Regular cardiac myocyte (primary cell): ENCODE measurements around the gene PHOSPHO1. TPM values are rescaled to one million over a fixed set of nuclear protein-coding genes. Genes with fewer than 3 reads are reported as not detected.

Experiments
- total RNA-seq: library from RNA; depleted of rRNA; stranded (reverse); fragments of >200 nt; gene quantifications from 2 replicates; pipeline ENCODE4 v1.2.3, GENCODE V29; 2014

Gene PHOSPHO1
- total RNA-seq = 0.56 and 0.58 TPM in 2 replicates

DNA sequence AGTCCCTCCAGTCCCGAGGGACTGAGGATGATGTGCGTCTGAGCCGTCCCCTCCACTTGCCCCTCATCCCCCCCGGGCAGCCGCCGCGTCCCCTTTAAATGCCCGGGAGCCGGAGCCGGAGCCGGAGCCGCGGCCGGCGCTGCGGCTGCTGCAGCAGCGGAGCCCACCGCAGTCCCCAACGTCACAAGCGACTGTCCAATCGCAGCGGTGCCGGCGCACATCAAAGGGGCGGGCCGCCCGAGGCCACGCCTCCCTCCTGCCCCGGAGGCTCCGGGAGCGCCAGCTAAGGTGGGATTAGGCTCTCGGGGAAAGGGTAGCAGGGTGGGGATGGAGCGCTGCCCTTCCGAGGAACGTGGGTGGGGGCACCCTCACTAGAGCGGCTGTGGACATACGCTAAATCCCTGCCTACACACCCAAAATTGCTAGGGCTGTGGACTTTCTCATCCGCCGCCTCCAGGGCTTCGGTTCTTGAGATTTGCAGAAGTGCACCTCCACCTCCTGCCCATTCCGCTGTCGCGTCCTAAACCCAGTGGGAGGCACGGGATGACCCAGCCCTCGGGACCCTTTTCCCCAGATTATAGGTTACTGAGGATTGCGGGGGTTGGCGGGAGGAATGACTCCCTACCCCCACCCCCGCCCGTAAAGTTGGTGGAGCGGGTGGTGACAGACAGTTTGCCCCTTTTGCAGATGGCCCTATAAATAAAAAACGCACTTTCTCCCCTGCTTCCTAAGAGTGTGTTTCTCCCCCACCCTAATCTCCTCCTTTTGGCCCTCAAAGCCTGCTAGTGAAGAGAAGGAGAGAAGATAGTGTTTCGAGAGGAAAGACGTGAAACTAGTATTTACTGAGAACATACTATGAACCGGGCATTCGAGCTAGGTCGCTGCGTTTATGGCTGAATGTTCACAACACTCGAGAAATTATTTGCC, at the start of gene PHOSPHO1:
Gene PHOSPHO1, minus strand, starts transcription at position 152 of the 927 bp plus-strand sequence. CDS start 4,096 bp downstream, outside the sequence.

DNA sequence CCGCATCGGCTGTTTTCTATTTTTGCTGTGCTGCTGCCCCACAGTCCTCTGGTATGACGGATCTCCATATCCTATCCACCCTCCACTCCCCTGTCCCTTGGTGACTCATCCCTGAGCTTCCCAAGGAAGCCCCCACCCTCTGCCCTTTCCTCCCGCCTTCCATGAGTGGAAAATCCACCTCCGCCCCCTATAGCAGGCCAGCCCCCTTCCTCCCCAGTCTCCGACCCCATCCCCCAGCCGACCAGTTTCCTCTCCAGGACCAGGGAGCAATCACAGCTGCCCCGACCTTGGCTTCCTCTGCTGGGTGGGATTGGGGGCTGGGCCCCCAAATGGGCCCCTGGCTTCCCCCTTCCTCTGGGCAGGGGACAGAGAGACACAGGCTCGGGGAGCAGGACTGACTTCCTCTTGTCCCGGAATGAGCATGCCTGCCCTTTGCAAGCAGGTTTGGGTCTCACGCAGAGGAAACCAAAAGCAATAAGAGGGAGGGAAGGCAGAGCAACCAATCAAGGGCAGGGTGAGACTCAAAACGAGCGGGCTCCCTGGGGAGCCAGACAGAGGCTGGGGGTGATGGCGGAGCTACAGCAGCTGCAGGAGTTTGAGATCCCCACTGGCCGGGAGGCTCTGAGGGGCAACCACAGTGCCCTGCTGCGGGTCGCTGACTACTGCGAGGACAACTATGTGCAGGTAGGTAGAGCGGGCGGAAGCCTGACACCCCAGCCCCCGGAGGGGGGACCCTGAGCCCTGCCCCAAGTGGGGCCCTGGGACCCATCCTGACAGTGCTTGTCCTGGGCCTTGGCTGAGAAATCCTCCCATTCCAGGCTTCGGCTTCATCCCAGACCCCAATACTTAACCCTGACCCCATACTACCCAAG, 20.2 kb downstream of the PHOSPHO1 start, which contains the start of the genes ABI3 and GNGT2:
Gene ABI3, plus strand, starts transcription at position 550 of the 872 bp plus-strand sequence. Its CDS starts 18 bp downstream, at position 568.
Gene GNGT2, minus strand, starts transcription at position 417 of the 872 bp plus-strand sequence. CDS start 3,152 bp downstream, outside the sequence.

Other genes with a start within 250 kb of the PHOSPHO1 start
- 0.85 and 5.0 TPM in 2 replicates for gene IGF2BP1, start 233.4 kb downstream of the PHOSPHO1 start, total RNA-seq
- under 0.01 and 0.77 TPM in 2 replicates for gene B4GALNT2, start 98.0 kb downstream of the PHOSPHO1 start, total RNA-seq
- 0.38 and 0.56 TPM in 2 replicates for gene GNGT2, start 20.2 kb downstream of the PHOSPHO1 start, total RNA-seq
- under 0.01 and 0.58 TPM in 2 replicates for gene ABI3, start 20.1 kb downstream of the PHOSPHO1 start, total RNA-seq
- gene ZNF652, start 131.5 kb upstream of the PHOSPHO1 start, total RNA-seq = 6.3 and 8.7 TPM in 2 replicates
- gene PHB1, start 184.1 kb upstream of the PHOSPHO1 start, total RNA-seq = 107 and 208 TPM in 2 replicates